ENCODE data around the gene RPTOR. TPM values are rescaled to one million over a fixed set of nuclear protein-coding genes. Genes with fewer than 3 reads are reported as not detected.

RPTOR gene
- total RNA-seq, 1 donor from 2014 or later: 21.8 TPM

GRCh38 chr17:80758481-80759376, 214.1 kb downstream of the RPTOR start:
- H3K27ac ChIP-seq (replicated peaks): peak overlapping the region; percentile 17
- peak; percentile 49 for DNase-seq
- intact Hi-C loops (cut with micrococcal nuclease): no loop called here

GRCh38 chr17:80759377-80759673, 214.7 kb downstream of the RPTOR start:
- H3K4me1 ChIP-seq: peaks cover 7% of the 10 kb centered on the region
- H3K27me3 ChIP-seq (ENCODE audit: low read depth): no peaks in the 10 kb centered on the region
- DNase-seq: no peak
- no peak overlapping the region for H3K4me3 ChIP-seq
- TF ChIP-seq, protein P1, sequence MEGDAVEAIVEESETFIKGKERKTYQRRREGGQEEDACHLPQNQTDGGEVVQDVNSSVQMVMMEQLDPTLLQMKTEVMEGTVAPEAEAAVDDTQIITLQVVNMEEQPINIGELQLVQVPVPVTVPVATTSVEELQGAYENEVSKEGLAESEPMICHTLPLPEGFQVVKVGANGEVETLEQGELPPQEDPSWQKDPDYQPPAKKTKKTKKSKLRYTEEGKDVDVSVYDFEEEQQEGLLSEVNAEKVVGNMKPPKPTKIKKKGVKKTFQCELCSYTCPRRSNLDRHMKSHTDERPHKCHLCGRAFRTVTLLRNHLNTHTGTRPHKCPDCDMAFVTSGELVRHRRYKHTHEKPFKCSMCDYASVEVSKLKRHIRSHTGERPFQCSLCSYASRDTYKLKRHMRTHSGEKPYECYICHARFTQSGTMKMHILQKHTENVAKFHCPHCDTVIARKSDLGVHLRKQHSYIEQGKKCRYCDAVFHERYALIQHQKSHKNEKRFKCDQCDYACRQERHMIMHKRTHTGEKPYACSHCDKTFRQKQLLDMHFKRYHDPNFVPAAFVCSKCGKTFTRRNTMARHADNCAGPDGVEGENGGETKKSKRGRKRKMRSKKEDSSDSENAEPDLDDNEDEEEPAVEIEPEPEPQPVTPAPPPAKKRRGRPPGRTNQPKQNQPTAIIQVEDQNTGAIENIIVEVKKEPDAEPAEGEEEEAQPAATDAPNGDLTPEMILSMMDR (IDR thresholded peaks at IDR 0.05; ENCODE audit: borderline replicate concordance): no peak
- no peaks in the 10 kb centered on the region for H3K9me3 ChIP-seq (replicated peaks)
- peaks cover 15% of the 10 kb centered on the region for H3K36me3 ChIP-seq
- peak overlapping the region; percentile 17 for H3K27ac ChIP-seq (replicated peaks)
- intact Hi-C loops (cut with micrococcal nuclease): no loop called here

More at GRCh38 chr17:80758481-80759376, 214.1 kb downstream of the RPTOR start:
- Histone ChIP-seq H3K4me3 (no peak overlapping the region), H3K9me3 (replicated peaks) (no peaks in the 10 kb centered on the region), H3K4me1 (peaks cover 7% of the 10 kb centered on the region), H3K27me3 (ENCODE audit: low read depth) (no peaks in the 10 kb centered on the region), H3K36me3 (peaks cover 21% of the 10 kb centered on the region)
- TF ChIP-seq, protein P1 (IDR thresholded peaks at IDR 0.05; ENCODE audit: borderline replicate concordance): no peak

DNA sequence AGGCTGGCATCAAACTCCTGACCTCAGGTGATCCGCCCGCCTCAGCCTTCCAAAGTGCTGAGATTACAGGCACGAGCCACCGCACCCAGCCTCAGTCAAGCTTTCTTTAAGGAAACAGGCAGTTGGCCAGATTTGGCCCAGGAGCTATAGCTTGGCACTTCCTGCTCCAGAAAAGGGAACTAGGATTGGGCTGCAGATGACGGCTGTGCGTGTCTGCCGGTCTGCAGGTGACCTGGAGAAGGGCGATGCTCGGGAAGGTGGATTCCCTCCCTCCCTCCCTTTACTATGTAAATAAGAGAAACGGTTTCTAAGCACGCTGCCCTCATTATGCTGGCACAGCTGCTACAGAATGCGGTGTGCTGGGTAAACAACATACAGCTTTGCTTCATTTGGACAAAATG, 215.9 kb downstream of the RPTOR start:
- Histone ChIP-seq H3K27ac (replicated peaks) (no peak overlapping the region), H3K4me1 (peaks cover 7% of the 10 kb centered on the region), H3K27me3 (ENCODE audit: low read depth) (no peaks in the 10 kb centered on the region), H3K9me3 (replicated peaks) (no peaks in the 10 kb centered on the region), H3K36me3 (peaks cover 5% of the 10 kb centered on the region), H3K4me3 (no peak overlapping the region)
- no peak for DNase-seq
- TF ChIP-seq, protein P1 (IDR thresholded peaks at IDR 0.05; ENCODE audit: borderline replicate concordance): no peak
- intact Hi-C loops (cut with micrococcal nuclease): no loop called here

DNA sequence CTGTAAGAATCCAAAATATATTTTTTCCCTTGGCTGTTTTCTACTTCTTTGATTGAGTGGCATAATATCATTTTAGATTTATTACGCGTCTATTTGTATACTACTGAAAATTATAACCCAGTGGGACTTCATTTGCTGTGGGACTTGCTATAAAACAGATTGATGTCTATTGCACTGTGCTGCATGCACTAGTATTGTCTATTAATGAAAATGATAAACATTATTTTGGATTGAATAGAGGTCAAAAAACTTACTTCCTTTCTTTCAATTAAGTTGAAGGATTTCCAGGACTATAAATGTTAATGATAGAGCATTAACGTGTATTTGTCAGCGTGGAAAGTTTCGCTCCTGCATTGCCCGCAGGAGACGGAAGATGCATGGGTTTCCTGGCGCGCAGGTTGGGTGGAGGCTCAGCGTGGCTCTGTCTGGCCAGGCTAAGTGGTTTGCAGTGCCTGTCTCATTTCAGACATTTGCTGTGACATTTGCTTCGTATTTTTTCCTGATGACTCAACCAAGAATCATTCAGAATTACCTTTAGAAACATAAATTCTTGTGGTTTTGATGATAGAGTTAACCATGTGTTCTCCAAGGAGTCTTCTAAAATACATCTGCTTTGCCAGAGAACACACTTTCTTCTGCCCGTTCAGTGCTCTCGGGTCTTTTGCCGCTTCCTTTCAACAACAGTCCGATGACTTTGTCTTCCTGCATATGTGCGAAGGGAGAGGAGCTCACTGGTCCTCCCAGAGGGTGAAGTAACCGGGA, 216.7 kb downstream of the RPTOR start:
- H3K4me1 ChIP-seq: peaks cover 7% of the 10 kb centered on the region
- H3K9me3 ChIP-seq (replicated peaks): no peaks in the 10 kb centered on the region
- H3K4me3 ChIP-seq: no peak overlapping the region
- no peak for DNase-seq
- no peak overlapping the region for H3K27ac ChIP-seq (replicated peaks)
- TF ChIP-seq, protein P1 (IDR thresholded peaks at IDR 0.05; ENCODE audit: borderline replicate concordance): no peak
- intact Hi-C loops (cut with micrococcal nuclease): no loop called here
- no peaks in the 10 kb centered on the region for H3K36me3 ChIP-seq
- H3K27me3 ChIP-seq (ENCODE audit: low read depth): no peaks in the 10 kb centered on the region

DNA sequence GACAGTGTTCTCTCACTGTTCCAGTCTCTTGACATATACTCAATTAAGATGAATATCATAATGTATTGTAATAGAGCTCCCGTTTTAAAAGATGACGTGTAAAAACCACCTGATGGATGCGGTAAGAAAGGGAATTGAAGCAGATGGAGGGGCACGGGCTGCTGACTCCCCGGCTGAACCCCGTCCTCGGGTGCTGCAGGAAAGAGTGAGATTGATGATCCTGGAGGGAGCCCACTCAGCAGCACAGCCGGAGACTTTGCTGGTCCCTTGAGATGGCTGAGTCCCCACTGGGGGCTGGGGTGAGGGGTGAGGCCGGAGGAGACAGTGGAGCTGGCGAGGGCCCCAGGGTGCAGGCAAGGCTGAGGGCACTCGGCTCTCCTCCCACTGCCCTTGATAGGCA, 217.4 kb downstream of the RPTOR start:
- Histone ChIP-seq H3K36me3 (no peaks in the 10 kb centered on the region), H3K27me3 (ENCODE audit: low read depth) (no peaks in the 10 kb centered on the region), H3K4me3 (no peak overlapping the region), H3K27ac (replicated peaks) (no peak overlapping the region), H3K4me1 (peaks cover 7% of the 10 kb centered on the region), H3K9me3 (replicated peaks) (no peaks in the 10 kb centered on the region)
- intact Hi-C loops (cut with micrococcal nuclease): no loop called here
- TF ChIP-seq, protein P1 (IDR thresholded peaks at IDR 0.05; ENCODE audit: borderline replicate concordance): no peak
- no peak for DNase-seq
